Activated CD4-positive, alpha-beta memory T cell treated with anti-CD3 and anti-CD28 coated beads, Interleukin-2, amount 10 ng/mL, durations not matched to agents 7 days and 5 days (primary cell): ENCODE data around the gene NDST4. TPM values are rescaled to one million over a fixed set of nuclear protein-coding genes. Genes with fewer than 3 reads are reported as not detected.
"Not testable (repeated sequence)": the region's sequence is repeated elsewhere in the genome, so short reads cannot be mapped to it uniquely, and the experiment has no call there.

ENCODE experiments used
- CTCF ChIA-PET: fragments of 350-600 bp; sonication (Branson Sonifier 250); formaldehyde crosslinking; loops from one replicate; lab custom pipeline; 2021; ENCODE audit warnings: antibody characterized with exemption, inconsistent platforms; lab: Charles Lee
- POLR2A ChIA-PET: fragments of 350-600 bp; sonication (Branson Sonifier 250); formaldehyde crosslinking; loops from one replicate; lab custom pipeline; 2021; ENCODE audit warnings: antibody characterized with exemption; lab: Charles Lee
- DNase-seq: peaks from one replicate; pipeline ENCODE4 v3.0.0-alpha.2; 2020
- H3K27ac Mint-ChIP-seq: one replicate; pipeline ENCODE4 v1.8.0; 2021; ENCODE audit warnings: mild to moderate bottlenecking, mixed read lengths
- H3K27me3 Mint-ChIP-seq: one replicate; pipeline ENCODE4 v1.8.0; 2021; ENCODE audit warnings: mixed read lengths
- H3K36me3 Mint-ChIP-seq: one replicate; pipeline ENCODE4 v1.8.0; 2021; ENCODE audit warnings: low read depth, mixed read lengths
- H3K4me1 Mint-ChIP-seq: one replicate; pipeline ENCODE4 v1.8.0; 2021; ENCODE audit warnings: mixed read lengths
- H3K4me3 Mint-ChIP-seq: one replicate; pipeline ENCODE4 v1.8.0; 2021; ENCODE audit warnings: mild to moderate bottlenecking, mixed read lengths
- H3K9me3 Mint-ChIP-seq: one replicate; pipeline ENCODE4 v1.8.0; 2021; ENCODE audit warnings: mixed read lengths
- total RNA-seq, 2 experiments: library from RNA; stranded (reverse); gene quantifications; one replicate each; pipeline ENCODE4 v1.2.3, GENCODE V29; 2021

NDST4 gene
- total RNA-seq, 2 experiments from 2014 or later, result not detected

DNA sequence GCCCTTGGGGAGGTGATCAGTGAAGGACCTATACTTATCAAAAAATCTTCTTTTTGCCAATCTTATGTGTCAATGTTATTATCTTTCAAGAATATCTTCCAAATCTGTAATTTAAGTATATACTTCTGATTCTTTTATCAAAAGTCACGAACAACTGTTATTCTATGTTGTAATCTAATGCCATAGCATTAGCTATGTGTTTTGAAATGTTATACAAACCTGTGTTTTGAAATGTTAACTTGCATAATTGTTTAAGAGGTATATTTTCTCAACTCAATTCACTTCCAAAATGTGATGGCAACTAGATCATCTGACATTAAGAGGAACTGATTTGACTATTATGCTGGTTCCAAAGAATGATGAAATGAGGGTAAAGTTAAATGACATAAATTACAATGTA, 113.5 kb downstream of the NDST4 start:
- H3K27ac Mint-ChIP-seq, result no peak overlapping the region
- no peaks in the 10 kb centered on the region for H3K9me3 Mint-ChIP-seq
- no peaks in the 10 kb centered on the region for H3K4me1 Mint-ChIP-seq
- H3K4me3 Mint-ChIP-seq, result no peak overlapping the region
- CTCF ChIA-PET, result no interaction called here
- POLR2A ChIA-PET, result no interaction called here
- H3K36me3 Mint-ChIP-seq, result no peaks in the 10 kb centered on the region
- H3K27me3 Mint-ChIP-seq, result no peaks in the 10 kb centered on the region
- no peak for DNase-seq

DNA sequence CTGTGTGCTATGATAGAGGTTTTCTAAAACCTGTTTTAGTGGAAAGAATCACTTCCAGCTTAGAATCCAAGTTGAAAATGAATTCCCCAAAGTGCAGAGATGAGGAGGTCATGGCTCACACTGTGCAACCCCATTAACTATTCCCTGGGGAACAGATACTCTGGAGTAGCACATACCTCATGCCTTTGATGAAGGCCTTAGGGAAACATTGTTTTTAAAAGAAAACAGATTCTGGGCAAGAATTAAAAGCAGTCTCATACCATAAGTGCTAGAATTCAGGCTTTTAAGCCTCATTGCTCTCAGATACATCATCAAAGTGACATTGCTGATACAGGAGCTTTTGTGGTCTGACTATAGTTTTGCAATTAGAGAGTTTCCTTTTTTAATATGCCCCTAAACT, 115.1 kb downstream of the NDST4 start:
- no peak for DNase-seq
- H3K4me3 Mint-ChIP-seq, result no peak overlapping the region
- POLR2A ChIA-PET, result no interaction called here
- no peak overlapping the region for H3K27ac Mint-ChIP-seq
- CTCF ChIA-PET, result no interaction called here
- H3K4me1 Mint-ChIP-seq, result no peaks in the 10 kb centered on the region
- H3K27me3 Mint-ChIP-seq, result no peaks in the 10 kb centered on the region
- H3K36me3 Mint-ChIP-seq, result no peaks in the 10 kb centered on the region
- H3K9me3 Mint-ChIP-seq, result no peaks in the 10 kb centered on the region

DNA sequence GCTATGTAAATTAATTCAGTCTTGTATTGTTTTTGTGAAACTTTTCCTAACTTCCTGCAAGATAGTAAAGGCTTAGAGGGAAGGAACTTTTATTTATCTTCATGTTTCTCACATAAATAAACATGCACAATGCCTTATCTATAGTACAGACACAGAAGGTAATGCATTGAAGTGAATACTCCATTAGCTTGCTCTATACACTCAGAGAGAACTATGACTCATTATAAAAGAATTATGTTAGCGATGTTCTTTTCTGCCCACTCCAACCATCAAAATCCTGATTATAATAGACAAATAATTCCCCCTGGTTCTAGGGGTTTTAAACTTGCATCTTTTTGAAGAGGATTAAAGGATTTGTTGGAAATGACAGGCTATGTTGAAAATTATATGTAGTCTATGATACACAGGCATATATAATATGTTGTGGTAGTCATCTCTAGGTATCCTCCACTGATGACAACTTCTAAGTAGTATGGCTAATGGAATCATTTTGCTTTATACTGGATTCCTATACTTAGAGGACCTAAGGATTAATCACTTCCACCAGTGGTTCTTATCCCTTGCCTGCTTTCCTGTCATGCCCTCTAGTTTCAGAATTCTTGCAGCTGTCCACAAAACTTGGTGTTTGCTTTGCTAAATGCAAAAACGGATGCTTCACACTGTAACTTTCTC, 115.7 kb downstream of the NDST4 start:
- Mint-ChIP-seq H3K27ac (no peak overlapping the region), H3K36me3 (no peaks in the 10 kb centered on the region), H3K9me3 (no peaks in the 10 kb centered on the region), H3K4me3 (no peak overlapping the region), H3K27me3 (no peaks in the 10 kb centered on the region), H3K4me1 (no peaks in the 10 kb centered on the region)
- CTCF ChIA-PET, result no interaction called here
- POLR2A ChIA-PET, result no interaction called here
- no peak for DNase-seq

DNA sequence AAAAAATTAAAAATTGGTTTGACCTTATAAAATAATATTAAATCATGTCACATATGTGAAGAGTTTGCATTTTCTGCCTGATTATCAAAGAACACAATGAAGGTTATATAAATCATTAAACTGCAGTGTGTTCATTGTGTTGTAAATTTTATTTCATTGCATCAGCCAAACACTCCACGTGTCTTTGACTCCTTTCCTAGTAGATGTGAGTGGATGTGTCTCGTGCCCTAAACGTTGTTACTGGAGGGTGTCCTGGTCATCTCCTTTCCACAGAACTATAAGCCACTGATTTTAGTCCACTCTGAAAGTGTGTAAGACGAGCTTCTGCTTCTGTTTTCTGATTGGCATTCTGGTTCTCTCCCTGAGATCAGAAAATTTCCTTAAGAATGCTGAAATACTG, 127.3 kb downstream of the NDST4 start:
- ChIA-PET POLR2A (no interaction called here), CTCF (no interaction called here)
- no peaks in the 10 kb centered on the region for H3K4me1 Mint-ChIP-seq
- no peaks in the 10 kb centered on the region for H3K36me3 Mint-ChIP-seq
- peaks cover 3% of the 10 kb centered on the region for H3K9me3 Mint-ChIP-seq
- no peaks in the 10 kb centered on the region for H3K27me3 Mint-ChIP-seq
- no peak overlapping the region for H3K4me3 Mint-ChIP-seq
- H3K27ac Mint-ChIP-seq, result no peak overlapping the region
- DNase-seq, result no peak

DNA sequence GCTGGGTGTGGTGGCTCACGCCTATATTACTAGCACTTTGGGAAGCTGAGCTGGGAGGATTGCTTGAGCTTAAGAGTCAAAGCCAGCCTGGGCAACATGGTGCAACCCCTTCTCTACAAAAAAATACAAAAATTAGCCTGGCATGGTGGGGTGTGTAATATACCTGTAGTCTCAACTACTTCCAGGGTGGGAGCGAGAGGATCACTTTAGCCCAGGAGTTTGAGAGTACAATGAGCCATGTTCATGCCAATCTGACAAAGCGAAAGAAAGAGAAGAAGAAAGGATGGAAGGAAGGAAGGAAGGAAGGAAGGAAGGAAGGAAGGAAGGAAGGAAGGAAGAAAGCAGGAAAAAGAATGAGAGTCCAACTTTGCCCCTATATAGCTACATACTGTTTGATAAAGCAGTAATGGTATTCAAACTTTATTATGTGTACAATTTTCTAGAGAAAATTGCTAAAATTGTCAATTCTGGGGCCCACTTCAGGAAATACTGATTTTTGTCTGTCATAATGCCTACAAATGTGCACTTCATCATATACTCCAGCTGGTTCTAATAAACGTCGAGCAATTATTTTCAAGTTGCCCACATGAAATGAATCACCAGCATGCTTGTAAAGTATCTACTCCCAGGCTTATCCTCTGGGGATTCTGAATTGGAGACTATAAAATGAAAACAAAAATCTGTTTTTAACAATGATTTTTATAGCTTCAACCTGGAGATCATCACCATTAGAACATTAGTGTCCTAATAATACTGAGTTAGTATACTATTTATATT, 132.3 kb downstream of the NDST4 start:
- Mint-ChIP-seq H3K9me3 (peaks cover 3% of the 10 kb centered on the region), H3K4me3 (no peak overlapping the region), H3K4me1 (no peaks in the 10 kb centered on the region), H3K27ac (no peak overlapping the region), H3K27me3 (no peaks in the 10 kb centered on the region), H3K36me3 (no peaks in the 10 kb centered on the region)
- CTCF ChIA-PET, result no interaction called here
- POLR2A ChIA-PET, result no interaction called here
- no peak for DNase-seq

DNA sequence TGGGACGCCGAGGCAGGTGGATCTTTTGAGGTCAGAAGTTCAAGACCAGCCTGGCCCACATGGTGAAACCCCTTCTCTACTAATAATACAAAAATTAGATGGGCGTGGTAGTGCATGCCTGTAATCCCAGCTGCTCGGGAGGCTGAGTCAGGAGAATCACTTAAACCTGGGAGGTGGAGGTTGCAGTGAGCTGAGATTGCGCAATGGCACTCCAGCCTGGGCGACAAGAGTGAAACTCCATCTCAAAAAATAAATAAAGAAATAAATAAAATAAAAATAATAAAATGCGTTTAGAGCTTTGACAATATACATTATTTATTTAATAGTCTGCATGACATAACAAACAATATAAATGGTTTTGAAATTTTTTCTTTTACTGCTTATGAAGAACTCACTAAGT, 133.0 kb downstream of the NDST4 start:
- not testable (repeated sequence) for H3K27ac Mint-ChIP-seq, H3K36me3 Mint-ChIP-seq

DNA sequence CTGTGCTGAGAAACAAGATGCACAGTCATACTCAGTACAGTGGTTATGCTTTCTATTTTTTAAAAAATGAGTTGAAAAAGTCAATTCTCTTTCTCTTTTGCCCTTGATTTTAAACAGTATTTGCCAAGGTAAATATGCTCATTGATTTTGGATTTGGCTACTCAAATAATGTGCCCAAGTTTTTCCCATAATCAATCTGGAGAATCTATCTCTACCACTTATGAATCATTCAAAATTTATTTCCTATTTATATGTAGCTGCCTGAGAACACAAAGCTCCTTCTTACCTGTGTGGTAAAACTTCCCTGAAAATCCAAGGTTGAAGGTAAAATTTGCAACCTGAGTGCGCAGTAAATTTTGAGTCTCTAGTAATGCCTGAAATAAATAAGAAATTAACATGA, 136.5 kb downstream of the NDST4 start:
- no peaks in the 10 kb centered on the region for H3K9me3 Mint-ChIP-seq
- CTCF ChIA-PET, result no interaction called here
- no peaks in the 10 kb centered on the region for H3K36me3 Mint-ChIP-seq
- DNase-seq, result no peak
- H3K4me1 Mint-ChIP-seq, result no peaks in the 10 kb centered on the region
- H3K27ac Mint-ChIP-seq, result no peak overlapping the region
- H3K4me3 Mint-ChIP-seq, result no peak overlapping the region
- POLR2A ChIA-PET, result no interaction called here
- H3K27me3 Mint-ChIP-seq, result no peaks in the 10 kb centered on the region

More for the DNA sequence above, 133.0 kb downstream of the NDST4 start:
- CTCF ChIA-PET, H3K27me3 Mint-ChIP-seq, H3K4me3 Mint-ChIP-seq, POLR2A ChIA-PET, H3K9me3 Mint-ChIP-seq, DNase-seq, H3K4me1 Mint-ChIP-seq: not testable (repeated sequence)

DNA sequence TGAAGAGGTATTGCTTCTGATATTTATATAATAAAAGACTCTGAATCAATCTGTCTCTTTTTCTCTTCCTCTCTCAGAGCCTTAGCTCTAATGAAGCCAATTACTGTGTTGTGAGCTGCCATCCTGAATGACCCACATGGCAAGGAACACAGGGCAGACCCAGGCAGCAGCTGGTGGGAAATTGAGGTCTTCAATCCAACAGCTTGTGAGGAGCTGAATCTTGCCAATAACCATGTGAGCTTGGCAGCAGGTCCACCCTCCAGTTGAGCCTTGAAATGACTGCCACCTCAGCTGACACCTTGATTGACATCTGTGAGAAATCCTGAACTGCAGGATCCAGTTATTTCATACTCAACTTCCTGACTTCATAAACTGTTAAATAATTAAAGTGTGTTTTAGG, 149.4 kb downstream of the NDST4 start:
- CTCF ChIA-PET, result no interaction called here
- peaks cover 2% of the 10 kb centered on the region for H3K9me3 Mint-ChIP-seq
- no peak overlapping the region for H3K27ac Mint-ChIP-seq
- H3K36me3 Mint-ChIP-seq, result no peaks in the 10 kb centered on the region
- no peak for DNase-seq
- POLR2A ChIA-PET, result no interaction called here
- H3K4me3 Mint-ChIP-seq, result no peak overlapping the region
- no peaks in the 10 kb centered on the region for H3K4me1 Mint-ChIP-seq
- H3K27me3 Mint-ChIP-seq, result no peaks in the 10 kb centered on the region

DNA sequence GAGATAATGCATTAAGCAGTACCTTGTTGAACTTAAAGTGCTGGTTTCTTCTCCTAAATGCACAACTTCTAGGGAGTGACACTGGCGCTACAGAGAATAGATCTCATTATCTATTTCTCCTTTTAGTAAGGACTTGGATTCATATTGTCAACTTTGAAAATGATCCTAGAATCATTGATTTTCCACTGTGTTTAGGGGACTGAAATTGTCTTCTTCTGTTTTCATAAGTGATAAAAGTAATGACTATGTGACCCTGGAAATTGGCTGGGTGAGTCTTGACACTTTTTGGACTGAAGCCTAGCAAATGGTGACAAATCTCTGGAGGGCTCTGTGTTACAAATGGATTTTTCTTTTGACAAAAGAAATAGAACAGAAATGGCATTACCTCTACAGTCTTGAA, 167.8 kb downstream of the NDST4 start:
- POLR2A ChIA-PET, result no interaction called here

DNA sequence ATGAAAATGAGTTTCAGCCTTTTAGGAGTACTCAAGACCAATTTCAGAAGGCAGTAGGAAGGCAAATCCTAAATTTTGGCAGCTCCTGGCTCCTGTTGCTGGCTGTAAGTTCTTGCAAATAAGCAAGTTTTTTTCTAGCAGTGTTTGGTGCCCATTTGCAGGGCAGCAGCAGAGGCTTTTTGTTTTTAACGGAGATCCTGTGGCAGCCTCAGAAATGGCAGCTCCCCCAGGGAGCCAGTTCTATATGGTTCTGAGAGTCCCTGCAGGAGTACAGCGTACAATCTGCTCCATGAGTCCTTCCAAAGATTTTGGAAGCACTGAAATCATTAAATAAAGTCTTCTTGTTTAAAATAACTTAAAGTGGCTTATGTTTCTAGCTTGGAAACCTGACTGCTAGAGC, 171.9 kb downstream of the NDST4 start:
- CTCF ChIA-PET, result no interaction called here
- H3K9me3 Mint-ChIP-seq, result peaks cover 3% of the 10 kb centered on the region

More for the DNA sequence above, 167.8 kb downstream of the NDST4 start:
- Mint-ChIP-seq H3K27me3 (no peaks in the 10 kb centered on the region), H3K36me3 (no peaks in the 10 kb centered on the region), H3K4me3 (no peak overlapping the region), H3K27ac (no peak overlapping the region), H3K9me3 (peaks cover 3% of the 10 kb centered on the region), H3K4me1 (no peaks in the 10 kb centered on the region)
- CTCF ChIA-PET, result no interaction called here
- no peak for DNase-seq

DNA sequence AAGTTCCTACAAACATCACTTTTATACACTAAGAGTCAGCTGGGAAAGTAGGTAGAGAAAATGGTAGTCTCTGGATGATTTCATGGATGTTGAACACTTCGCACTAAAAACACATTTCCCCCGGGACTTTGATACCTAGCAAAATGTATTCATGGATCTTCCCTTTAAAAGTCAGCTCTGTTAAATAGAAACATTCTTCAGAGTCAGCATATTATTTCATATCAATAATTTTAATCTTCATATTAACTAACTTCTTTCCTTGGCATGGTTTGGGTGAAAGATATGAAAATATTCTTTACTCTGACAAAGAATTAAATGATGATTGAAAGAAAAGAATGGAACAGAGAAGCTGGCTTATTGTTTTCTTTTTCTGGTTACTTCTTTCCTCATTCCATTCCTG, 185.5 kb downstream of the NDST4 start:
- Mint-ChIP-seq H3K36me3 (no peaks in the 10 kb centered on the region), H3K4me3 (no peak overlapping the region), H3K4me1 (no peaks in the 10 kb centered on the region), H3K9me3 (no peaks in the 10 kb centered on the region), H3K27me3 (no peaks in the 10 kb centered on the region), H3K27ac (no peak overlapping the region)
- POLR2A ChIA-PET, result no interaction called here
- no peak for DNase-seq
- CTCF ChIA-PET, result no interaction called here

More for the DNA sequence above, 171.9 kb downstream of the NDST4 start:
- Mint-ChIP-seq H3K4me3 (no peak overlapping the region), H3K27me3 (no peaks in the 10 kb centered on the region), H3K27ac (no peak overlapping the region), H3K4me1 (no peaks in the 10 kb centered on the region), H3K36me3 (no peaks in the 10 kb centered on the region)
- DNase-seq, result no peak
- POLR2A ChIA-PET, result no interaction called here

DNA sequence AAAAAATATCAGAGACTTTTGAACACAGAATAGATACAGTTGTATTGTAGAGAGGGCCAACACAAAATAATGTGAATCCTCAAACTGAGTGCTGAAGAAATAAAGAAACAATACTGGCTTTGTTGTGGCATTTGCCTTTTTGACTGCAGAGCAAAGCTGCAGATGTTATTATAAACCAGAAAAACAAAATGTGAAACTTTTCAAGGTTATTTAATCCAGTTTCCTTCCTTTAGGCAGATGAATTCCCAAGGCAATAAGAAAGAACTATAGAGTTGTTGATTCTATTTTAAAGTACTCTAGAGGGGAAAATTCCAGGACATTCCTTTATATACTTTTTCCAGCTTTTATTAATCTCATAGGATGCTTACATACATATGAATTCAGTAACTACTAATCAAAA, 186.8 kb downstream of the NDST4 start:
- Mint-ChIP-seq H3K27me3 (no peaks in the 10 kb centered on the region), H3K4me3 (no peak overlapping the region), H3K4me1 (no peaks in the 10 kb centered on the region), H3K36me3 (no peaks in the 10 kb centered on the region), H3K9me3 (no peaks in the 10 kb centered on the region), H3K27ac (no peak overlapping the region)
- ChIA-PET POLR2A (no interaction called here), CTCF (no interaction called here)
- DNase-seq, result no peak

DNA sequence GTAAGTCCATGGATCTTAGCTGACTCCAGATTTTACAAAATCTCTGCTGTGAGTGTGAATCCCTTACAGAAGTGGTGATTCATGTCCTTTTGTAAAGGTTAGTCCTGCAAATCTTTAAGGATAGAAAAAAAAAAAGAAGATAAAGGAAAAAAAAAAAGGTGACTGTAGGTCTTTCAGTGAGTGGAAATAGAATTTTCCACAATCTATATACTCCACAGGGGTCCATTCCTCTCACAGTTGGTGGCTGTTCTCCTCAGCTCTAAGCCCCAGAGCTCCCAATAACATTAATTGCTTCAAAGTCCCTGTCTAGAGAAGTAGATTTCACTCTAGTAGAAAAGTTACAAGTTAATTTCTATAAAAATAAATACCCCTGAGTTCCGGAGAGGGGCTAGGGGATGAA, 189.1 kb downstream of the NDST4 start:
- Mint-ChIP-seq H3K4me1 (no peaks in the 10 kb centered on the region), H3K27ac (no peak overlapping the region), H3K4me3 (no peak overlapping the region), H3K36me3 (no peaks in the 10 kb centered on the region), H3K9me3 (no peaks in the 10 kb centered on the region), H3K27me3 (no peaks in the 10 kb centered on the region)
- ChIA-PET POLR2A (no interaction called here), CTCF (no interaction called here)
- no peak for DNase-seq

DNA sequence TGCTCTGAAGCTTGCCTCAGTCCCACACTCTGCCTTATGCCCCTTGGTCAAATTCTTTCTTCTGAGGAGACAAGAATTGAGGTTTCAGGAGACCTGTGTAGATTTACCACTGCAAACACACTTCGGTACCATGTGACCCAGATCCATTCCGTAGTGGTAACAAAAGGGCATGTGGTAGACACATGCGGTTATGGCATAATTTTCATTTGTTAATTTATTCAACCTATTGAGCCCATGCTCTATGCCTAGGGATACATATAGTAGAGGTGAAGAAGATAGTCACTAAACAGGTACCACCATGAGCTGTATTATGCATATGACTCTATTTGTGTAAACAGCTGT, 190.9 kb downstream of the NDST4 start:
- no peak overlapping the region for H3K4me3 Mint-ChIP-seq
- no peak for DNase-seq
- no peaks in the 10 kb centered on the region for H3K36me3 Mint-ChIP-seq
- no peaks in the 10 kb centered on the region for H3K27me3 Mint-ChIP-seq
- no peak overlapping the region for H3K27ac Mint-ChIP-seq
- no peaks in the 10 kb centered on the region for H3K4me1 Mint-ChIP-seq
- H3K9me3 Mint-ChIP-seq, result no peaks in the 10 kb centered on the region
- CTCF ChIA-PET, result no interaction called here
- POLR2A ChIA-PET, result no interaction called here
